ENCODE results near the gene TRIM38.

- peak; percentile 65 to 80 for TF ChIP-seq CTCF (IDR thresholded peaks at IDR 0.05; ENCODE audit: extremely low read depth in 1 of 2, insufficient read depth in 1 of 2, low read depth in 1 of 2, low read length in 2 of 2)
- TF ChIP-seq EZH2 (IDR thresholded peaks at IDR 0.05; ENCODE audit: borderline replicate concordance, low read depth, low read length, severe bottlenecking) = no peak
- peak; percentile 40 for TF ChIP-seq POLR2AphosphoS5 (IDR thresholded peaks at IDR 0.05; ENCODE audit: insufficient read depth, low read depth, low read length)
- TF ChIP-seq FOS (IDR thresholded peaks at IDR 0.05; ENCODE audit: borderline replicate concordance, insufficient read depth, low read length) = peak; percentile 27
Observed at GRCh38 chr6:26017632-26017966, 55.0 kb downstream of the TRIM38 start.

All from endothelial cell of umbilical vein (primary cell).